HL-60 (cell line): ENCODE measurements around the gene ENOX2.

ENCODE experiments used
- DNase-seq, 2 experiments: peaks; one replicate each; pipeline ENCODE4 v3.0.0-alpha.2; 2010 to 2020; ENCODE audit warnings: low read depth in 1 of 2, low spot score in 1 of 2
- H3K27ac ChIP-seq: fragments of 250-450 bp; sonication (Bioruptor Pico); replicated peaks from 2 replicates; pipeline ENCODE4 v1.5.1; 2020; ENCODE audit warnings: mild to moderate bottlenecking, moderate library complexity
- H3K27me3 ChIP-seq: fragments of 250-450 bp; sonication (Bioruptor Pico); 2 replicates; pipeline ENCODE4 v1.5.1; 2021; ENCODE audit warnings: mild to moderate bottlenecking, moderate library complexity; ENCODE audit not compliant: insufficient read depth, poor library complexity, severe bottlenecking
- H3K4me3 ChIP-seq: replicated peaks from 2 replicates; pipeline ENCODE4 v1.5.1; 2011; ENCODE audit warnings: mild to moderate bottlenecking, control low read depth, low read length; ENCODE audit not compliant: insufficient read depth
- CTCF ChIP-seq: IDR thresholded peaks from one replicate; pipeline ENCODE4 v1.5.1; 2011; ENCODE audit warnings: low read length, control low read depth, inconsistent platforms; ENCODE audit not compliant: insufficient read depth
- GABPA ChIP-seq: IDR thresholded peaks from 2 replicates; pipeline ENCODE4 v1.6.1; 2012; ENCODE audit warnings: low read depth
- POLR2AphosphoS5 ChIP-seq: IDR thresholded peaks from 2 replicates; pipeline ENCODE4 v1.6.1; 2012; ENCODE audit warnings: low read depth
- SPI1 ChIP-seq: IDR thresholded peaks from 2 replicates; pipeline ENCODE4 v1.6.1; 2012; ENCODE audit warnings: low read depth, mild to moderate bottlenecking, borderline replicate concordance
- TF ChIP-seq, protein P1 (sequence below): IDR thresholded peaks from 2 replicates; pipeline ENCODE4 v1.6.1; 2012; ENCODE audit warnings: low read depth; ENCODE audit not compliant: insufficient replicate concordance

ENOX2 gene

GRCh38 chrX:130676861-130677260 lies 226.1 kb downstream of the ENOX2 start:
- TF ChIP-seq GABPA (no peak), CTCF (no peak), SPI1 (no peak), POLR2AphosphoS5 (no peak)
- TF ChIP-seq, protein P1, sequence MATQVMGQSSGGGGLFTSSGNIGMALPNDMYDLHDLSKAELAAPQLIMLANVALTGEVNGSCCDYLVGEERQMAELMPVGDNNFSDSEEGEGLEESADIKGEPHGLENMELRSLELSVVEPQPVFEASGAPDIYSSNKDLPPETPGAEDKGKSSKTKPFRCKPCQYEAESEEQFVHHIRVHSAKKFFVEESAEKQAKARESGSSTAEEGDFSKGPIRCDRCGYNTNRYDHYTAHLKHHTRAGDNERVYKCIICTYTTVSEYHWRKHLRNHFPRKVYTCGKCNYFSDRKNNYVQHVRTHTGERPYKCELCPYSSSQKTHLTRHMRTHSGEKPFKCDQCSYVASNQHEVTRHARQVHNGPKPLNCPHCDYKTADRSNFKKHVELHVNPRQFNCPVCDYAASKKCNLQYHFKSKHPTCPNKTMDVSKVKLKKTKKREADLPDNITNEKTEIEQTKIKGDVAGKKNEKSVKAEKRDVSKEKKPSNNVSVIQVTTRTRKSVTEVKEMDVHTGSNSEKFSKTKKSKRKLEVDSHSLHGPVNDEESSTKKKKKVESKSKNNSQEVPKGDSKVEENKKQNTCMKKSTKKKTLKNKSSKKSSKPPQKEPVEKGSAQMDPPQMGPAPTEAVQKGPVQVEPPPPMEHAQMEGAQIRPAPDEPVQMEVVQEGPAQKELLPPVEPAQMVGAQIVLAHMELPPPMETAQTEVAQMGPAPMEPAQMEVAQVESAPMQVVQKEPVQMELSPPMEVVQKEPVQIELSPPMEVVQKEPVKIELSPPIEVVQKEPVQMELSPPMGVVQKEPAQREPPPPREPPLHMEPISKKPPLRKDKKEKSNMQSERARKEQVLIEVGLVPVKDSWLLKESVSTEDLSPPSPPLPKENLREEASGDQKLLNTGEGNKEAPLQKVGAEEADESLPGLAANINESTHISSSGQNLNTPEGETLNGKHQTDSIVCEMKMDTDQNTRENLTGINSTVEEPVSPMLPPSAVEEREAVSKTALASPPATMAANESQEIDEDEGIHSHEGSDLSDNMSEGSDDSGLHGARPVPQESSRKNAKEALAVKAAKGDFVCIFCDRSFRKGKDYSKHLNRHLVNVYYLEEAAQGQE = no peak
- no peak for DNase-seq
- H3K27me3 ChIP-seq = no peaks in the 10 kb centered on the region
- H3K27ac ChIP-seq = no peak overlapping the region
- no peak overlapping the region for H3K4me3 ChIP-seq

GRCh38 chrX:130672214-130672613 lies 230.8 kb downstream of the ENOX2 start:
- H3K4me3 ChIP-seq = no peak overlapping the region
- H3K27ac ChIP-seq = no peak overlapping the region
- TF ChIP-seq GABPA (no peak), SPI1 (no peak), CTCF (no peak), POLR2AphosphoS5 (no peak)
- TF ChIP-seq, protein P1 = no peak
- DNase-seq = no peak
- H3K27me3 ChIP-seq = no peaks in the 10 kb centered on the region

GRCh38 chrX:130669233-130669632 lies 233.8 kb downstream of the ENOX2 start:
- no peak overlapping the region for H3K4me3 ChIP-seq
- no peak for TF ChIP-seq GABPA
- TF ChIP-seq CTCF = no peak
- TF ChIP-seq SPI1 = no peak
- no peak for TF ChIP-seq POLR2AphosphoS5
- TF ChIP-seq, protein P1 = no peak
- no peak overlapping the region for H3K27ac ChIP-seq
- no peaks in the 10 kb centered on the region for H3K27me3 ChIP-seq
- no peak for DNase-seq
